ENCODE data around the gene CACNG7.

CACNG7 gene

GRCh38 chr19:53927739-53928138 lies 18.7 kb downstream of the CACNG7 start:
- Histone ChIP-seq H3K27ac (no peak overlapping the region), H3K36me3 (no peaks in the 10 kb centered on the region), H3K9me3 (ENCODE audit: severe bottlenecking) (no peaks in the 10 kb centered on the region), H3K27me3 (ENCODE audit: insufficient read depth, low read depth, severe bottlenecking) (no peaks in the 10 kb centered on the region), H3K4me3 (ENCODE audit: low read depth, low read length) (no peak overlapping the region)
- TF ChIP-seq CTCF (IDR thresholded peaks at IDR 0.05; ENCODE audit: low read depth, low read length) = no peak
- no peak for DNase-seq

- no peak overlapping the region for H3K27ac ChIP-seq
- H3K36me3 ChIP-seq = no peaks in the 10 kb centered on the region
- no peak overlapping the region for H3K4me3 ChIP-seq (ENCODE audit: low read depth, low read length)
- H3K9me3 ChIP-seq (ENCODE audit: severe bottlenecking) = no peaks in the 10 kb centered on the region
- no peak for DNase-seq
- H3K27me3 ChIP-seq (ENCODE audit: insufficient read depth, low read depth, severe bottlenecking) = peaks cover 19% of the 10 kb centered on the region
- TF ChIP-seq CTCF (IDR thresholded peaks at IDR 0.05; ENCODE audit: low read depth, low read length) = no peak
Measured at GRCh38 chr19:53936029-53936428, 27.0 kb downstream of the CACNG7 start.

GRCh38 chr19:53942001-53942786 lies 33.1 kb downstream of the CACNG7 start:
- H3K27ac ChIP-seq = no peak overlapping the region

GRCh38 chr19:53944416-53944815 lies 35.3 kb downstream of the CACNG7 start:
- Histone ChIP-seq H3K9me3 (ENCODE audit: severe bottlenecking) (peaks cover 10% of the 10 kb centered on the region), H3K4me3 (ENCODE audit: low read depth, low read length) (no peak overlapping the region), H3K36me3 (no peaks in the 10 kb centered on the region), H3K27ac (no peak overlapping the region), H3K27me3 (ENCODE audit: insufficient read depth, low read depth, severe bottlenecking) (peaks cover 62% of the 10 kb centered on the region)
- no peak for TF ChIP-seq CTCF (IDR thresholded peaks at IDR 0.05; ENCODE audit: low read depth, low read length)
- no peak for DNase-seq

More at GRCh38 chr19:53942001-53942786, 33.1 kb downstream of the CACNG7 start:
- Histone ChIP-seq H3K36me3 (no peaks in the 10 kb centered on the region), H3K27me3 (ENCODE audit: insufficient read depth, low read depth, severe bottlenecking) (peaks cover 65% of the 10 kb centered on the region), H3K4me3 (ENCODE audit: low read depth, low read length) (no peak overlapping the region), H3K9me3 (ENCODE audit: severe bottlenecking) (peaks cover 10% of the 10 kb centered on the region)
- DNase-seq = peak; percentile 21
- no peak for TF ChIP-seq CTCF (IDR thresholded peaks at IDR 0.05; ENCODE audit: low read depth, low read length)

GRCh38 chr19:53944933-53945332 lies 35.9 kb downstream of the CACNG7 start:
- no peak for TF ChIP-seq CTCF (IDR thresholded peaks at IDR 0.05; ENCODE audit: low read depth, low read length)
- H3K9me3 ChIP-seq (ENCODE audit: severe bottlenecking) = peaks cover 10% of the 10 kb centered on the region
- no peaks in the 10 kb centered on the region for H3K36me3 ChIP-seq
- DNase-seq = no peak
- peaks cover 57% of the 10 kb centered on the region for H3K27me3 ChIP-seq (ENCODE audit: insufficient read depth, low read depth, severe bottlenecking)
- H3K27ac ChIP-seq = no peak overlapping the region
- H3K4me3 ChIP-seq (ENCODE audit: low read depth, low read length) = no peak overlapping the region

- DNase-seq = peak; percentile 21
- Histone ChIP-seq H3K4me3 (ENCODE audit: low read depth, low read length) (no peak overlapping the region), H3K27me3 (ENCODE audit: insufficient read depth, low read depth, severe bottlenecking) (peaks cover 54% of the 10 kb centered on the region), H3K27ac (no peak overlapping the region), H3K9me3 (ENCODE audit: severe bottlenecking) (peaks cover 10% of the 10 kb centered on the region), H3K36me3 (no peaks in the 10 kb centered on the region)
- TF ChIP-seq CTCF (IDR thresholded peaks at IDR 0.05; ENCODE audit: low read depth, low read length) = no peak
Measured at GRCh38 chr19:53945441-53945840, 36.4 kb downstream of the CACNG7 start.

Data from WERI-Rb-1 (cell line).